NCI-H510A (cell line): ENCODE results near the gene OCA2.

Source experiments
- DNase-seq: peaks from one replicate; lab custom pipeline; 2025; lab: John Stamatoyannopoulos, UW

Gene OCA2

GRCh38 chr15:28104326-28104725, 5.2 kb upstream of the OCA2 start:
- DNase-seq: no peak

GRCh38 chr15:28103831-28104230, 4.7 kb upstream of the OCA2 start:
- no peak for DNase-seq

GRCh38 chr15:28101983-28102441, 2.9 kb upstream of the OCA2 start:
- no peak for DNase-seq

DNA sequence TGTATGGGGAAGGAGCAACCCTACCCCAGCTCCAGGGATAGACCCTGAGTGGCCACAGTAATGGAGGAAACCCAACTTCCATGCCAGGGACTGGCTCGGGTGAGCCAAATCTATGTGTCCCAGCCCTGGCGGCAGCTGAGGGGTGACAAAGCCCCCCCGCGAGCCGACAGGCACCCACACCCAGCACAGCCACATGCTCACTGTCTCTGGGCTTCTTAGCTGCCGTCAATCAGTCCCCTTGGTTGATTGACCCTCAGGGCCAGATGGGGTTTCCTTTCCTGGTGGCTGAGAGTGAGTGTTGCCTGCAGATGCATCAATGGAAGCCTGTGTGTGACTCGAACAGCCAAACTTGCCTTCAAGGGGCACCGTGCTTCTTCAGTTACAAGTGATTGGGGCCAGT, 2.1 kb upstream of the OCA2 start:
- DNase-seq: no peak

DNA sequence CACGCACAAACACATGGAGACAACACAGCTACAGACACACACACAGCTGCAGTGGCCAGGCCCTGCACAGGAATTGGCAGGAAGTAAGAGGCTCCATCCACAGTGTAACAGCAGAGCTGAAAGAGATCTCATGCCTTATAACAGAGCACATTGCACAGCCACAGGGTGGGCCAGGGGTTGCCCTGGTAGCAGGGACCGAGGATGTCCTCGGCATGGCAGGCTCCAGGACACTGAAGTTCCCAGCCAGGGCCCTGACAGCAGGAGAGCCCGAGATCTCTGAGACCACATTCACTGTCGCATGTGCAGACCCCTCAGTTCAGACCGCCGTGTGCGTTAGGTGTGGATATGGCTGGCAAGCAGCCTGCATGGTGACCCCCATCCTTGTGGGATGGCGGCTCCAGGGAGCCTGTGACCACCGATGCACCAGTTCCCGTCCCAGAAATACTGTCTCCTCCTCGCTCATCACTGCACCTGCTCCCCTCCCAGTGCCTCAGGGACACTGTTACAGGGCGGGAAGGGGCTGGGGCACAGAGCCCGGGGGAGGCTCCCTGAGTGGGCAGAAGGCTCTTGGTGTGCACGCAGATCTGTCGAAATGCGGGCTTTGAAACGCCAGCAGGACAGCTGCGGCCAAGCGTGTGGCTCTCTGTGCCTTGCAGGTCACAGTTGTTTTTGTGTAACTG, 1.5 kb upstream of the OCA2 start:
- DNase-seq: no peak

DNA sequence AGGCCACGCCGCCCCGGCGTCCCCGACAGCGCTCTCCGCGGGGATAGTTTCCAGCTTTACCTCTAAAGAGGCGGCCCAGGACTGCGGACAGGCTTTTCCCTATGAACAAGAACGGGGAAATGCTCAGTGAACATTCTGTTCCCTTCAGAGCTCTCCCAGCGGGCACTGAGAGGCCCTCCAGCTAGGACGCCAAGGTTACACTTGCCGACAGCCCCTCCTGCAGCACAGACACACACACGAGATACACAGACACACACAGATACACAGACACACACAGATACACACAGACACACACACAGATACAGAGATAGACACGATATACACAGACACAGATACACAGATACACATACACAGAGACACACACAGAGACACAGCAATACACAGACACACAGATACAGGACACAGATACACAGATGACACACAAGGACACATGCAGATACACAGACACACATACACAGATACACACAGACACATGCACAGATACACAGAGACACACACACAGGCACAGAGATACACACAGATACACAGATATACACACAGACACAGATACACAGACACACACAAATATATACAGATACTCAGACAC, 533 bp upstream of the OCA2 start:
- DNase-seq: no peak

DNA sequence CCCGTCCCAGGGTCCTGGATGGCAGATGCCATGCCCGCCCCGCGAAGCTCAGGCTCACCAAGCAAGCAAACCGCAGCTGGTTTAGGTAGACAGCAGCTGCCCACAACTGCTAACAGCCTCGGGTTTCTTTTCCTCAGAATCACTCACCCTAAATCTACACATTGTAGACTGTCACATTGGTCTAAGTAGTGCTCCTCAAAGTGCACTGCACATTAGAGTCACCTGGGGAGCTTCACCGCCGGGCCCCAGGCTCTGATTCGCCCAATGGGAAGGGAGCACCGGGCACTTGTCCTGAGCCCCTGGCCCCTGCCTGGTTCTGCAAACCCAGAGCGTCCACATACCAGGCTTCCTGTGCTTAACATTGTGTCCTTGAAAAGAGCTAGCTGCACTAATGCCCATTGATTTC, 752 bp downstream of the OCA2 start:
- no peak for DNase-seq

- no peak for DNase-seq
Observed at GRCh38 chr15:28097656-28098359, 1.3 kb downstream of the OCA2 start.

DNA sequence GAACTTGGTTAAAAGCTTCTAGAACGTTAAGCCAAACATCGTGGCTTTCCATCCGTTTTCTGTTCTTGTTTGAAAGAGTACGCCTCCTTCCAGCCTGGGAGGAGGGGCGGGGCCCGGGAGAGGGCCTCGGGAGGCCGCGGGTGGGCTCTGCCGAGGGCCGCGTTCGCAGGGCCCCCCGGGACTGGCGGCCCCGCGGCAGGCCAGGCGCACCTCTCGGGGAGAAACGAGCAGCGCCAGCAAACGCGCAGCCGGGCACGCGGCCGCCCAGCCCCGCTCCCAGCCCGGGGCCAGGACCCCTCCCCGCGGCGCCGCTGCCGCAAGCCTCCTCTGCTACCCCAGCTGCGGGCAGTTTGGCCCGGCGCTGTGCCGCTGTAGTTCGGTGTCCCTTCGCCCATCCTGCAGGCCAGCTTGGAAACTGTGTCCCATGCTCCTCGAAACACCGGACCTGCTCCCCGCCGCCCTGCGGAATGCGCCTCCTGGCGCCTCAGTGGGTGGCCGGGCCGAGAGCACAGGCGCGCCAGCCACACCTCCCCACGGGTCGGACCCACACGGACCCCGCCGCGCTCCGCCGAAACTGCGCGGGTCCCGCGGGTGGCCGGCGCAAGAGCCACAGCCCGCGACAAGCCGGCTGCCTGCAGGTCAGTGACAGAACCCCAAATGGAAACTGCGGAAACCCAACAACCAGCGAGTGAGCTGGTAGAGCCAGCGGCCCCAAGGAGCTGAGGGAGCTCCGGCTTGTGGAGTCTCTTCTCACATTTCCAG, 2.3 kb downstream of the OCA2 start:
- DNase-seq: no peak

- no peak for DNase-seq
Observed at GRCh38 chr15:28096411-28096669, 2.8 kb downstream of the OCA2 start.

DNA sequence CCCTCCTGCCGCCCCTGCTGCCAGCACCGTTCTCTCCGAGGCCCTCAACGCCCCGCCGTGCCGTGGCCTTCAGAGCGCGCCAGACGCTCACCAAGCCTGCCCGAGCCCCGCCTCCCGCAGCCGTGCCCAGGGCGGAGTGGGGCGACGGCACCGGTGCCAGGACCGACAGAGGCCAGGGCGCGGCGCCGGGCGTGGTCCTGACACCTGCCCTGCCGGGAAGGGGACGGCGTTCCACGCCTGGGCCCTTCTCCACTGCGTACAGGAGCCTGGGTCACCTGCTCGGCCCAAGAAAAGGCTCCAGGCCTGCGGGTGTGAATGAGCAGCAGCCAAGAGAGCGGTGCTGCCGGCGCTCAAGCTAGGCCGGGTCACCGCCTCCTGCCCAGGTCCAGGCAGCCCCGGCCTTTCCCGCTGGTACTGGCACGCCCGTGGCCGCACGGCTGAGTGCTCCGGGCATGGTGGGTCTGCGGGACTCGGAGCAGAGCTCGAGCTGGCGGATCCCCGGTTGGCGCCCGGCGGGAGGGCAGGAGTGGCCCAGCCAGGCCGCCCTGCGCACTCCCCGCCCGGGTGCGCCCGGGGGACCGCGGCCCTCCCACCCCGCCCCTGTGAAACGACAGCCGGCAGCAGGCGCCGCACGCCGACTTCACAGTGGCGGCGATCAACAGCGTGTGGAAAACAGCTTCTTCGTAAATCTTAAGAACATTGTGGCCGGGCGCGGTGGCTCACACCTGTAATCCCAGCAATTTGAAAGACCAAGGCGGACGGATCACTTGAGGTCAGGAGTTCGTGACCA, 4.2 kb downstream of the OCA2 start:
- no peak for DNase-seq

- DNase-seq: no peak
Observed at GRCh38 chr15:28093752-28094535, 5.2 kb downstream of the OCA2 start.

DNA sequence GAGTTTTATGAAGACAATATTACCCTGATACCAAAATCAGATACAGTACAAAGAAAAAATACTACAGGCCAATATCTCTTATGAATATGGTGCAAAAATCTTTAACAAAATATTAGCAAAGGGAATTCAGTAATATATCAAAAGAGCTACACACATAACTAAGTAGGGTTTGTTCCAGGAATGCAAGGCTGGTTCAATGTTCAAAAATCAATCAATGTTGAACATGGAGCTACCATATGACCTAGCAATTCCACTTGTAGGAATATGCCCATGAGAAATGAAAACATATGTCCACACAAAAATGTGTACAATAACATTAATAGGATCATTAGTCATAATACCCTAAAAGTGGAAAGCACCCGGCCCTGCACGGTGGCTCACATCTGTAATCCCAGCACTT, 7.8 kb downstream of the OCA2 start:
- no peak for DNase-seq

GRCh38 chr15:28086175-28086703, 12.9 kb downstream of the OCA2 start:
- no peak for DNase-seq

- DNase-seq: no peak
Observed at GRCh38 chr15:28085489-28086174, 13.5 kb downstream of the OCA2 start.

DNA sequence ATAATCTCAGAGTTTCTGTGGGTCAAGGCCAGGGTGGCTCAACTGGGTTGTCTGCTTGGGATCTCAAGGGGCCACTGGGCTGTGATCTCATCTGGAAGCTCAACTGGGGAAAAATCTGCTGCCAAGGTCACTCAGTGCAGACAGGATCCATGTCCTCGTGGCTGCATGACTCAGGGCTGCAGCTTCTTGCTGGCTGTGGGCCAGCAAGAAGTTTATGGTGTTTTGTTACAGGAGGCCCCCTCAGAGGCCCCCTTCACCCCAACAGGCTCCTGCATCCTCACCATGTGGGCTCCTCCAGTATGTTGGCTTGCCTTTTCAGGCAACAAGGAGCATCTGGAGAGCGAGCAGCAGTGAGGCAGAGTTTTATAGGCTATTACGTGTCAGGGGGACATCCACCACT, 14.6 kb downstream of the OCA2 start:
- DNase-seq: no peak

DNA sequence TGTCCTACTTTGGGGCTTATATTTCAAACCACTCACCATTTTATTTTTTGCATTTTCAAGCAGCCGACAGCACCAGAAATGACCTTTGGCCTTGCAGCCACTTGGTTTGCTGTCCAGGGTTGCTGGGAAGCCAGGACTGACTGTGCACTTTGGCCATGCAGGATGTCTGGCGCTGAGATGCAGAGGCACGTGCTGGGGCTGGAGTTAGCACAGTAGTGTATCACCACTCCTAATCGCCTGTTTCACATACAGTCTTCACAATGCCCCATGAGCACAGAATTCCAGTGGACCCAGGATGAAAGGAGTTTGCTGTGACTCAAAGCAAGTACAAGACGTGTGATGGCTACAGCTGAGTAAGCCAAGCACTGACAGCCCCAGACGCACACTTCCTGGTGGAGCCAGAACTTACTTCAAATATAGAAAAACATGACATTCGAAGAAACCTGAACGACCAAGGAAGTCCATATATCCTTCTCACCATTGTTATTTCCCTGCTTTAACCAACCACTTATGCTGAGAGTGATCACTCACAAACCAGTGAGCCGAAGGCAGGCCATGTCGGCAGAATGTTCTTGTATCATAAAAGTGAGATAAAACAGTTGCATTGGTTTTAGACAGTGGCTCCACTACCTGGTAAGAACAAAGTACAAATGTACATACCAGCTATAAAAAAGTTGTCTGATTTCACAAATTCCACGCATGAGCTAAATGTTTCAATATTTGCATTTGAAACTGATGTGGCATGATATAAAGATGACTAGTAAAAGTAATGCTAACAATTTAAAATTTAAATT, 16.0 kb downstream of the OCA2 start:
- DNase-seq: no peak

GRCh38 chr15:28081594-28081993, 17.5 kb downstream of the OCA2 start:
- no peak for DNase-seq

DNA sequence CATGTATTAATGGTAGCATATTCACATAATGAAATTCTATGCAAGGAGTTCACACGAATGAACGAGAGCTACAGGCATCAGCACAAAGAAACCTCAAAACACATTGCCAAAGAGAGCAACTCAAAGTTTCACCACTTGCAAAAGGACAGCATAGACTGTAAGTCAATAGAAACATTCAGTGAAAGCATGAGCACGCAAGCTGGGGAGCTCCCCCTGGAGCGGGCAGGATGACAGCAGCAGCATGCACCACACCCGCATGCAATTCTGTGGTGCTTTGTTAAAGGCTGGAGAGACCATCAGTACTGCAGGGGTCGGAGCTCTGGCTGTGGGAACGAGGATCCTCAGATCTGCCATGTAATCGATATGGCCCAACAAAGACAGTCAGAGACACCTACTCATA, 18.7 kb downstream of the OCA2 start:
- no peak for DNase-seq
